ENCODE measurements around the gene CMPK1.

CMPK1 gene

DNA sequence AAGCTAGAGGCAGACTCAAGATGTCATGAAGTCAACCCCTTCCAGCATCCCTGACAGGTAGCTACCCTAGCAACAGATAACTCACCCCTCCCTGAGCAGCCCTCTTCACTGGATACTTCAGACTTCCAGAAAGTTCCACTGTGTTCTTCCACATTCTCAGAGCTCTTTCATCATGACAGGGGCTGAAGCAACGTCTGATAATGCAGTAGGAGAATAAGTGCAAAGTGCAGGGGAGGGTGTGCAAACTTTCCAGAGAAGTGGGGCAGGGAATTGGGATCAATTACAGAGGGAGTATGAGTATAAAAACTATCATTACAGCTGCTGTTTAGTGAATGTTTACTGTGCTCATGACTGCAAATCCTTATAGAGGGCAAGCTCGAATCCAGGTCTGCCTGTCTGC, 56.1 kb downstream of the CMPK1 start:
- no peak for DNase-seq (ENCODE audit: low read depth)
- no peak overlapping the region for H3K4me3 ChIP-seq (ENCODE audit: control insufficient read depth, low read depth, low read length)
- TF ChIP-seq, protein P1, sequence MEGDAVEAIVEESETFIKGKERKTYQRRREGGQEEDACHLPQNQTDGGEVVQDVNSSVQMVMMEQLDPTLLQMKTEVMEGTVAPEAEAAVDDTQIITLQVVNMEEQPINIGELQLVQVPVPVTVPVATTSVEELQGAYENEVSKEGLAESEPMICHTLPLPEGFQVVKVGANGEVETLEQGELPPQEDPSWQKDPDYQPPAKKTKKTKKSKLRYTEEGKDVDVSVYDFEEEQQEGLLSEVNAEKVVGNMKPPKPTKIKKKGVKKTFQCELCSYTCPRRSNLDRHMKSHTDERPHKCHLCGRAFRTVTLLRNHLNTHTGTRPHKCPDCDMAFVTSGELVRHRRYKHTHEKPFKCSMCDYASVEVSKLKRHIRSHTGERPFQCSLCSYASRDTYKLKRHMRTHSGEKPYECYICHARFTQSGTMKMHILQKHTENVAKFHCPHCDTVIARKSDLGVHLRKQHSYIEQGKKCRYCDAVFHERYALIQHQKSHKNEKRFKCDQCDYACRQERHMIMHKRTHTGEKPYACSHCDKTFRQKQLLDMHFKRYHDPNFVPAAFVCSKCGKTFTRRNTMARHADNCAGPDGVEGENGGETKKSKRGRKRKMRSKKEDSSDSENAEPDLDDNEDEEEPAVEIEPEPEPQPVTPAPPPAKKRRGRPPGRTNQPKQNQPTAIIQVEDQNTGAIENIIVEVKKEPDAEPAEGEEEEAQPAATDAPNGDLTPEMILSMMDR (IDR thresholded peaks at IDR 0.05; ENCODE audit: control insufficient read depth, insufficient read depth, low read depth, low read length, missing control alignments): no peak

DNA sequence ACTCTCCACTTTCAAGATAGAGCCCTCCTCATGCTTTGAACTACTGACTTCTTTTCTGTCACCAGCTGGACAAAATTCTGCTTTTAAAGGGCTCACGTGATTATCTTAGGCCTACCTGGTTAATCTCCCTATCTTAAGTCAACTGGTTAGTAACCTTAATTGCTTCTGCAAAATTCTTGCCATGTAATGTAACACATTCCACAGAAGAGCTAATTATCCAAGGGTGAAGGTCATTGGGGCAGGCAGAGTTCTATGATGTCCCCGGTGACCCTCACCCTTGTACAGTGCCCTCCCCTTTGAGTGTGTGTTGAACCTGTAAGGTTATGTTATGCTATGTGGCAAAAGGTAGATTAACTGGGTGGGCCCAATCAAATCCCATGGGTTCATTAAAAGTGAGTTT, 57.3 kb downstream of the CMPK1 start:
- TF ChIP-seq, protein P1 (IDR thresholded peaks at IDR 0.05; ENCODE audit: control insufficient read depth, insufficient read depth, low read depth, low read length, missing control alignments): no peak
- DNase-seq (ENCODE audit: low read depth): no peak
- H3K4me3 ChIP-seq (ENCODE audit: control insufficient read depth, low read depth, low read length): no peak overlapping the region

DNA sequence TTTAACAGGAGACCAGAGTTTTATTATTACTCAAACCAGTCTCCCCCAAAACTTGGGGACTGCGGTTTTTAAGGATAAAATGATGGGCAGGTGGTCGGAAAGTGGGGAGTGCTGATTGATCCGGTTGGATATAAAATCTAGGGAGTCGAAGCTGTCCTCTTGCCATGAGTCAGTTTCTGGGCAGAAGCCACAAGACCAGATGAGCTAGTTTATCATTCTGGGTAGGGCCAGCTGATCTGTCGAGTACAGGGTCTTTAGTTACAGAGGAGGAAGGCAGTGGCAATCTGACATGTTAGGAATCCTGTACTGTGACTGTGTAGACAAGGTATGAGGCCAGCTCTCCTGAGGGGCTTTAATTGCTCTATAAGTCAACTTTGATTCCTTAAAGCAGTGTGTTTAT, 59.6 kb downstream of the CMPK1 start:
- no peak overlapping the region for H3K4me3 ChIP-seq (ENCODE audit: control insufficient read depth, low read depth, low read length)
- TF ChIP-seq, protein P1 (IDR thresholded peaks at IDR 0.05; ENCODE audit: control insufficient read depth, insufficient read depth, low read depth, low read length, missing control alignments): no peak
- DNase-seq (ENCODE audit: low read depth): no peak

DNA sequence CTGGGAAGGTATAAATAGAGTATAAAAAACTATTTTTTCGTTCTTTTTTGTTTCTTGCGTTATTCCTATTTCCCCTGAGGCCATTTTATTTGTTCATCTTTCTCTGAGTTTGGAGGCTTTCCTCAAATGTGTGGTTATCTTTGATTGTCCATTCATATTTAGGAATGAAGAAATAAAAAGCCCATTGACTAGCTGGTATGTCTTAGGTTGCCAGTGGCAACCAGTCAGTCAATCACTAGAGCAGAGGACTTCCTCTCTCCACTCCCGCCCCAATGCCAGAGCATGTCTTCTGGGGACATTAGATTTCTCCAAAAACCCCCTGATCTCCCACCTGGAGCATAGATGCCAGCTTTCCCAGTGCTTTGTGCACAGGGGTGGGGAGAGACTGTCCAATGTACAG, 61.8 kb downstream of the CMPK1 start:
- no peak for DNase-seq (ENCODE audit: low read depth)
- TF ChIP-seq, protein P1 (IDR thresholded peaks at IDR 0.05; ENCODE audit: control insufficient read depth, insufficient read depth, low read depth, low read length, missing control alignments): no peak
- no peak overlapping the region for H3K4me3 ChIP-seq (ENCODE audit: control insufficient read depth, low read depth, low read length)

DNA sequence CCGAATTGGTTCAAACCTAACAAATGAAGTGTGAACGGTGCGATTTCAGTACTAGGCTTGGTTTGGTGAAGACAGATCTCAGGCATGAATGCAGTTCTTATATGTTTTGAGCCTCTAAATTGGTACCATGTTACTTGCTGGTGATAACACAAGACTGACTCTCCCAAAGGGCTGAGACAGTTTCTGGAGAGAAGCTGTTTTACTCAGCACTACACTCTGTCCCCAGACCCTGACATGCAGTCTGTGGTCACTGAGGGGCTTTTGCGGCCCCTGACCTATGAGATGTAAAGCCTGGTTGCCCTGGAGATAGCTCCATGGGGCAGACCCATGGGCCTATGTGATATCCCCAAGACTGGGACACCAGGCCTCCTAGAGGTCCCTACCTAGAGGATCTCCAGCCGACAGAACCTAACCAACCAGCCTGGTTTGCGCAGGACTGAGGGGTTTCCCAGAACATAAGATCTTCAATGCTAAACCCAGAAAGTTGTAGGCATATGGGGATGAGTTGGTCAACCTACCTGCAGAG, 63.1 kb downstream of the CMPK1 start:
- TF ChIP-seq, protein P1 (IDR thresholded peaks at IDR 0.05; ENCODE audit: control insufficient read depth, insufficient read depth, low read depth, low read length, missing control alignments): no peak
- no peak overlapping the region for H3K4me3 ChIP-seq (ENCODE audit: control insufficient read depth, low read depth, low read length)
- DNase-seq (ENCODE audit: low read depth): no peak

DNA sequence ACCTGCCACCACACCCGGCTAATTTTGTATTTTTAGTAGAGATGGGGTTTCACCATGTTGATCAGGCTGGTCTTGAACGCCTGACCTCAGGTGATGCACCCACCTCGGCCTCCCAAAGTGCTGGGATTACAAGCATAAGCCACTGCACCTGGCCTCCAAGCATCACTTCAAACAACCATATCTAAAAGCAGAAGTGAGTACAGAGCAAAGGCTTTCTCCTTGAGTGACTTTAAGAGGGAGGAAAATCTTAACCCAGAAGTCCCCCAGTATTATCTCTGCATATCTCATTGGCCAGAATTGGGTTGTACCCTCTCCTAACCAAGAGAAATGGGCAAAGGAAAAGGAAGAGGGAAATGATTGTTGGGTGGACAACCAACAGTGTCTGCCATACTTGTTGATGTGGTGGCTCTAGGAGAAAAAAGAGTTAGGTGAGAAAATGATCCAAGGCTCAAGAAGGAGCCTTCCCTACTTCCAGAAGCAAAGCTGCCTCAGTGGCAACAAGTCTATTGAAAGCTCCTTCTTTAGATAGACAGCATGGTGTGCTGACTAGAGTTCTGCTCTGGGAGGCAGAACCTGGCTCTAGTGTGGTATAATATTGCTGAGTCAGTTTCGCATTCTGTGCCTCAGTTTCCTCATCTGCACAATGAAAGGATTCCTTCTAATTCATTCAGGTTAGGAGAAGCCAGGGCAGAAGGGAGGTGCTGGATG, 65.7 kb downstream of the CMPK1 start:
- no peak overlapping the region for H3K4me3 ChIP-seq (ENCODE audit: control insufficient read depth, low read depth, low read length)
- TF ChIP-seq, protein P1 (IDR thresholded peaks at IDR 0.05; ENCODE audit: control insufficient read depth, insufficient read depth, low read depth, low read length, missing control alignments): no peak
- DNase-seq (ENCODE audit: low read depth): no peak
